Suprapubic skin (tissue), 3 donors: Measurements from ENCODE around the gene LMNTD1.

Experiments used
- POLR2A ChIP-seq, 2 donors: fragments of 450-650 bp; IDR thresholded peaks; one replicate each; pipeline ENCODE4 v1.6.1; 2017; ENCODE audit warnings: antibody characterized with exemption in 2 of 2, mild to moderate bottlenecking in 2 of 2, moderate library complexity in 2 of 2
- TF ChIP-seq, protein P1 (sequence below), 2 donors: fragments of 200-600 bp in 1 of 2; fragments of 450-650 bp in 1 of 2; sonication (generic) in 1 of 2; IDR thresholded peaks; one replicate each; pipeline ENCODE4 v1.5.1; 2016 to 2019; ENCODE audit warnings: antibody characterized with exemption in 2 of 2, mild to moderate bottlenecking in 1 of 2, moderate library complexity in 1 of 2

DNA sequence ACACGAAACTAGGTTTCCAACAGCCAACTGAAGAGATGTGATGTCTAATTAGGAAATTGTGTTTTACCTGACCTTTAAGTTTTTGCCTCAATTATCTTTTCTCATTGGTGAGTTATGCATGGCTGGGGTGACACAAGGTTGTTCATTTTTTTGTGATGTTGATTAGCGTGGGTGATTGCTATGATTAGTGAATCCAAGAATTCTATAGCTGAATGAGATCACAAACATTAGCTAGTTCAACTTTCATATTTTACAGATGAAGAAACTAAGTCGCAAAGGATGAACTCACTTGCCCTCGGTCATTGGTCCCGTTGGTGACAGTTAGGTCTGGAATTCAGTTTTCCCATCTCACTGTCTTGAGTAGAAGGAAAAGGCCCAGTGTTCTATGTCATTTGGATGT is 32.6 kb upstream of the LMNTD1 start:
- TF ChIP-seq, protein P1, sequence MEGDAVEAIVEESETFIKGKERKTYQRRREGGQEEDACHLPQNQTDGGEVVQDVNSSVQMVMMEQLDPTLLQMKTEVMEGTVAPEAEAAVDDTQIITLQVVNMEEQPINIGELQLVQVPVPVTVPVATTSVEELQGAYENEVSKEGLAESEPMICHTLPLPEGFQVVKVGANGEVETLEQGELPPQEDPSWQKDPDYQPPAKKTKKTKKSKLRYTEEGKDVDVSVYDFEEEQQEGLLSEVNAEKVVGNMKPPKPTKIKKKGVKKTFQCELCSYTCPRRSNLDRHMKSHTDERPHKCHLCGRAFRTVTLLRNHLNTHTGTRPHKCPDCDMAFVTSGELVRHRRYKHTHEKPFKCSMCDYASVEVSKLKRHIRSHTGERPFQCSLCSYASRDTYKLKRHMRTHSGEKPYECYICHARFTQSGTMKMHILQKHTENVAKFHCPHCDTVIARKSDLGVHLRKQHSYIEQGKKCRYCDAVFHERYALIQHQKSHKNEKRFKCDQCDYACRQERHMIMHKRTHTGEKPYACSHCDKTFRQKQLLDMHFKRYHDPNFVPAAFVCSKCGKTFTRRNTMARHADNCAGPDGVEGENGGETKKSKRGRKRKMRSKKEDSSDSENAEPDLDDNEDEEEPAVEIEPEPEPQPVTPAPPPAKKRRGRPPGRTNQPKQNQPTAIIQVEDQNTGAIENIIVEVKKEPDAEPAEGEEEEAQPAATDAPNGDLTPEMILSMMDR (IDR thresholded peaks at IDR 0.05), result no peak
- TF ChIP-seq POLR2A (IDR thresholded peaks at IDR 0.05), result no peak
